OCI-LY3 (cell line): ENCODE measurements around the gene SYNE2.

Experiments
- CTCF ChIP-seq: fragments of 200-600, 300-600 bp; sonication (generic); IDR thresholded peaks from 2 replicates; pipeline ENCODE4 v1.5.1; 2014; ENCODE audit warnings: antibody characterized with exemption, low read length, low read depth
- EZH2phosphoT487 ChIP-seq: fragments of 200-600 bp; shearing (Covaris generic); IDR thresholded peaks from 2 replicates; pipeline ENCODE4 v1.6.1; 2018; ENCODE audit warnings: antibody characterized with exemption, mixed run types, low read depth

GRCh38 chr14:64201296-64201695, 348.5 kb downstream of the SYNE2 start:
- TF ChIP-seq CTCF (no peak), EZH2phosphoT487 (no peak)
